Measurements from ENCODE around the gene LOC101059915. TPM values are rescaled to one million over a fixed set of nuclear protein-coding genes. Genes with fewer than 3 reads are reported as not detected.
"Not testable (repeated sequence)": the region's sequence is repeated elsewhere in the genome, so short reads cannot be mapped to it uniquely, and the experiment has no call there.

Gene LOC101059915

GRCh38 chrX:71719195-71719594 lies 51.8 kb downstream of the LOC101059915 start:
- ATAC-seq; H3K36me3 ChIP-seq; intact Hi-C loops (cut with DNase I; ENCODE audit: low total_unique reads); H3K27ac ChIP-seq; in situ Hi-C loops (cut with MboI; ENCODE audit: low sequenced_read_pairs in 4 of 4); DNase-seq; H3K9me3 ChIP-seq; H3K4me3 ChIP-seq; H3K27me3 ChIP-seq; H3K4me1 ChIP-seq: not testable (repeated sequence)

- H3K4me1 ChIP-seq; H3K9me3 ChIP-seq; H3K36me3 ChIP-seq; DNase-seq; H3K27ac ChIP-seq; intact Hi-C loops (cut with DNase I; ENCODE audit: low total_unique reads); in situ Hi-C loops (cut with MboI; ENCODE audit: low sequenced_read_pairs in 4 of 4); H3K4me3 ChIP-seq; H3K27me3 ChIP-seq; ATAC-seq: not testable (repeated sequence)
These were observed 53.0 kb downstream of the LOC101059915 start for GRCh38 chrX:71720289-71720886.

Other genes with a start within 250 kb of the LOC101059915 start
- 100 to 1,000 TPM in 1 of 4 donors, 10 to 100 TPM in 3; 34.5 to 146 (median 62.1) TPM for gene OGT, start 134.4 kb upstream of the LOC101059915 start, total RNA-seq
- 1 to 10 TPM in 3 of 4 donors, under 1 TPM in 1; 0.95 to 5.4 (median 1.4) TPM for gene GCNA, start 89.1 kb upstream of the LOC101059915 start, total RNA-seq
- gene CXCR3, start 49.0 kb upstream of the LOC101059915 start, total RNA-seq, result not detected
- gene CXorf49, start 50.7 kb downstream of the LOC101059915 start, total RNA-seq, result not detected
- not detected for gene CXorf49B, start 95.8 kb downstream of the LOC101059915 start, total RNA-seq
- 1 to 10 TPM; 1.5 to 2.7 (median 2.1) TPM for gene NHSL2, start 243.3 kb downstream of the LOC101059915 start, total RNA-seq